NCI-H345 (cell line): Measurements from ENCODE around the gene KLHL36.
"Not testable (repeated sequence)": the region's sequence is repeated elsewhere in the genome, so short reads cannot be mapped to it uniquely, and the experiment has no call there.

Source experiments
- DNase-seq: peaks from one replicate; lab custom pipeline; 2025; lab: John Stamatoyannopoulos, UW

The KLHL36 gene

GRCh38 chr16:84616515-84616914 lies 31.8 kb upstream of the KLHL36 start:
- no peak for DNase-seq

GRCh38 chr16:84617041-84617790 lies 31.1 kb upstream of the KLHL36 start:
- DNase-seq: peak; percentile 9

- peak; percentile 92 for DNase-seq
These were observed 30.3 kb upstream of the KLHL36 start, which contains the start of gene COTL1 for GRCh38 chr16:84617791-84618580. Gene COTL1 (minus strand): TSS chr16:84618078. CDS start chr16:84617914, 164 bp downstream.

- DNase-seq: no peak
These were observed 29.5 kb upstream of the KLHL36 start for GRCh38 chr16:84618581-84619460.

GRCh38 chr16:84620913-84621312 lies 27.4 kb upstream of the KLHL36 start:
- not testable (repeated sequence) for DNase-seq

DNA sequence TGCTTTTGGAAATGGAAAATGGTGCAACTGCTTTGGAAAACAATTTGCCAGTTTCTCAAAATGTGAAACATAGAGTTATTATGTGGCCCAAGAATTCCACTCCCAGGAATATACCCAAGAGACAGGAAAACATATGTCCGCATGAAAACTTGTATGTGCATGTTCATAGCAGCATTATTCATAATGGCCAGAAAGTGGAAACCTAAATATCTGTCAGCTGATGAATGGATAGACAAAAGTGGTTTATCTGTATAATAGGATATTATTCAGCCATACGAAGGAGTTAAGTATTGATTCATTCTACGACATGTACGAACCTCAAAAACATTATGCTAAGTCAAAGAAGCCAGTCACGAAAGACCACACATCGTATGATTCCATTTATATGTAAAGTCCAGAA lies 22.8 kb upstream of the KLHL36 start:
- no peak for DNase-seq

- no peak for DNase-seq
These were observed 20.0 kb upstream of the KLHL36 start for GRCh38 chr16:84628226-84628731.

DNA sequence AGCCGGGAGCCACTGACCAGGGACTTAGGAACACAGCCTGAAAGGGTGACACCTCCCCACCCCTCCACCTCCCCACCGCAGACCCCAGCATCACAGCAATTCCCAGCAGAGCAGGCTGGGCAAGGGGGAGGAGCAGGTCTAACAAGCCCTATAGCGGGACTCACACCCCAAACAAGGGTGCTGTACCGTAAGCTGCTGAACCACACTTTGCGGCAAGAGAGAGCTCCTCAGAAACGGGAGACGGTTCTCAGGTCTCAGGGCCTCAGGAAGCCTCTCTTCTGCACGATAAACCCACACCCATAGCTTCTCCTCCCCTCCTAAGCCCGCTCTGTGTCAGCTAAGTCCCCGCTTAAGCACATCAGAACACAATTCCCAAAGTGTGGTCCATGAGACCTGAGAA lies 18.7 kb upstream of the KLHL36 start:
- DNase-seq: no peak

- DNase-seq: no peak
These were observed 18.3 kb upstream of the KLHL36 start for GRCh38 chr16:84630009-84630408.

GRCh38 chr16:84630446-84631152 lies 17.7 kb upstream of the KLHL36 start:
- DNase-seq: no peak

GRCh38 chr16:84631153-84631466 lies 17.2 kb upstream of the KLHL36 start:
- no peak for DNase-seq

DNA sequence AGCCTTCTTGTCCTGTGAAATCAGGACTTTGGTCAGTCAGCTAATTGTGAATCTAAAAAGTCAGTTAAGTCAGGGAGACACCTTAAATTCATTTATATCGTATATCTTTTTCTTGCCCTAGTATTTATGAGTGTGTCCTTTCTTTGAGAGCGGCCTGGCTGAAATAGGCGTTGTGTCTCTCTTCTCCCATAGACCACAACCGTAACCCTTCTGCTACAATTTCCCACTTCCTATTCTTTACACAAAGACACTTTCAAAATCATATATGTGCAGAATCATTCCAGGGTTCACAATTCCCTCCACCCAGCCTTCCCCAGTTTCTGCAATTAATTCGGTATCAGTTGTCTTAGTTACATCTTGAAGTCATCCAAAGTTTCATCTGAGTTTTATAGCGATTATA lies 16.4 kb upstream of the KLHL36 start:
- DNase-seq: no peak

GRCh38 chr16:84632862-84633261 lies 15.4 kb upstream of the KLHL36 start:
- not testable (repeated sequence) for DNase-seq

DNA sequence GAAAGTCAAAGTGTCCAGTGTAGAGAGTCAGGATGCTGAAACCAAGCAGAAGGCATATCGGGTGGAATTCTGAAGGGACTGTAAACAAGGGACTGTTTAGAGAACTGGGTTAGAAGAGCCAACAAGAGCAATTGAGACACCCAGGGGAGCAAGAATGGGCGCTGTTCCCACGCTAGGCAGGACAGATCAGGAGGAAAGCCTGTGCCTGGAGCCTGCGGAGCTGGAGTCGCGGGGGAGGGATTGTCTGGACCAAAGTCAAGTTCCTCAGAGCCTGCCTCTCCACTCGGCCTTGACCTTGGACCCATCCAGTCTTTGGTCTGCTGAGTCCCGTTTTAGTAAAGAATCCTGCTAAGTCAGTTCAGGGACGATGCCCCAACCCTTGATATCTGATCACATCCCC lies 14.7 kb upstream of the KLHL36 start:
- DNase-seq: peak; percentile 74

DNA sequence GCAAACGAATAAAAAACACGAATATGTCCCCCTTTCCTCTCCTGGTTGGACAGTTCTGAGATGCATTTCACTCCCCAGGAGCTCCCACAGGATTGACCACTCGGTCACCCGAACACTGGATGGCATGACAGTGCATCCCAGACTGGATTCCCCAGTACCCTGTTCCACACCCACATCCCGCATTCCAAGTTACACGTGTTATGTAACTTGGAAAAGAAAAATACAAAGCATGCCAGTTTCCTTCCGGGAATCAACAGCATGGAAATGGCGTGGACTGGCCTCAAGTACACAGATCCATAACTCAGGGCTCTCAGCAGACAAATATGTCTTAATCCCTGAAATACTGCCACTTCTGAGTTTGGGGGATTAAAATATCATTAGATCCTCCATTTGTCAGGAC lies 12.6 kb upstream of the KLHL36 start:
- DNase-seq: no peak

DNA sequence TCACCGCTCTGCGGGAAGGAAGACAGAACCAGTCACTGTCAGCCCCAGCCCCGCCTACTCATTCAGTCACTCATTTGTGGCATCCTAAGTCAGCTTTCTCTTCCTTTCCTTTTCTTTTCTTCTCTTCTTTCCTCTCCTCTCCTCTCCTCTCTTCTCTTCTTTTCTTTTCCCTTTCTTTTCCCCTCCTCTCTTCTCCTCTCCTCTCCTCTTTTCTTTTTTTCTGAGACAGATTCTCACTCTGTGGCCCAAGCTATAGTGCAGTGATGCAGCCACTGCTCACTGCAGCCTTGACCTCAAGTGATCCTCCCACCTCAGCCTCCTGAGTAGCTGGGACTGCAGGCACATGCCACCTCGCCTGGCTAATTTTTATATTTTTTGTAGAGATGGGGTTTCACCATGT lies 10.6 kb upstream of the KLHL36 start:
- DNase-seq: no peak

GRCh38 chr16:84638231-84638806 lies 10.0 kb upstream of the KLHL36 start:
- no peak for DNase-seq

- no peak for DNase-seq
These were observed 8.2 kb upstream of the KLHL36 start for GRCh38 chr16:84640145-84640544.

DNA sequence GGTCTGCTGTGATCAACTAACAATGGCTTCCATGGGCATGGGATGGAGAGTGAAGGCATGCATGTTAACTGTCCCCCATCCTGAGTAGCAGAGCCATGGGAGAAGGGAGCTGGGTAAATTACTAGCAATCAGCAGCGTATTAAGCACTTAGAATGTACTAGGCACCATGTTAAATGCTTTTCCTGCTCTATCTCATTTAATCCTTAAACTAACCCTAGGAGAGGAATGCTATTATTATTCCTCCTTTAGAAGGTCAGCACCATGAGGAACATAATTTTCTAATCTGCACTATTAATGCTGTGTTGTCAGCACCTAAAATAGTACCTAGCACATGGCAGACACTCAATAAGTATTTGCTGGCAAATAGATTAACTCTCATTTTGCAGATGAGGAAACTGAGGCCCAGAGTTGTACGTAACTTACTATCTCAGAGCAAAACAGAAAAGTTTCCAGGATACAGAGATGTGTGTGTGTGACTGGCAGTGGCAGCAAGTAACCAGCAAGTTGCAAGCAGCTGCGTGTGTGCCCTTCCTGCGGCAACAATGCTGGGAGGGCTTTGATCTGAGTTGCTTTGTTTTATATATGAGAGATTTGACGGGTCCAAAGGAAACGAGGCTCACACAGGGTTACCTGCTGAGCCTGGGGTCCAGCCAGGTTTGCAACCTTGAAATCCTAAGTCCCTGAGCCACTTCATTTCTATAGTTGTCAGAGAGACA lies 6.5 kb upstream of the KLHL36 start:
- no peak for DNase-seq

DNA sequence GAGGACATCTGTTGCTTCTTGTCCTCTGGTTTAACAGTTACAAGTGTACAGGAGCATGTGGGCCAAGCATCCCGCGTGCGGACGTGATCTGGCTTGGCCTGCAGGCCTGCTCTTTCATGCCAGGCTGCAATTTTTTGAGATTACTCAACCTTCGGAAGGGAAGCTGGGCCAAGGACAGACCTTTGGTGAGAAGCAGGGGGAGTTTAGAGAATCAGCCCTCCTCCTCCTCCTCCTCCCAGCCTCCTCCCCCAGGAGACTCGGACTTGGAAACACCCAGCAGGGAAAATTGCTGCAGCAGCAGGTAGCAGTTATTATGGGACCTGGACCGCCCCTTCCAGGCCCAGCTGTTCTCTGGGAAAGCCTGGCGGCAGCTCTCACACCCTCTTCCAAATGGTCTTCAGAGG lies 5.1 kb upstream of the KLHL36 start:
- no peak for DNase-seq

GRCh38 chr16:84643674-84644073 lies 4.6 kb upstream of the KLHL36 start:
- DNase-seq: no peak
